Heart left ventricle (tissue), 16 donors: ENCODE measurements around the gene PRICKLE3. TPM values are rescaled to one million over a fixed set of nuclear protein-coding genes. Genes with fewer than 3 reads are reported as not detected.

ENCODE experiments used
- ATAC-seq, 4 donors: fragments of 200-7000 bp; cut with Tn5 transposase; one replicate each; pipeline ENCODE4 v1.9.1; 2020 to 2022; ENCODE audit warnings: moderate library complexity in 4 of 4, mild to moderate bottlenecking in 3 of 4, moderate number of reproducible peaks in 1 of 4
- DNase-seq, 5 donors: peaks; one replicate each; pipeline ENCODE4 v3.0.0-alpha.2; 2020
- H3K27ac ChIP-seq, 12 donors: fragments of 200-600 bp; sonication (generic) in 4 of 12; one replicate each; pipeline versions ENCODE4 v1.5.0 to v1.8.0; 2016 to 2022; ENCODE audit warnings: mild to moderate bottlenecking in 2 of 12
- H3K27me3 ChIP-seq, 9 donors: fragments of 200-600 bp; sonication (generic) in 2 of 9; one replicate each; pipeline versions ENCODE4 v1.5.1 to v1.8.0; 2016 to 2022; ENCODE audit warnings: mild to moderate bottlenecking in 3 of 9
- H3K36me3 ChIP-seq, 9 donors: fragments of 200-600 bp; sonication (generic) in 2 of 9; one replicate each; pipeline versions ENCODE4 v1.5.0 to v1.8.0; 2018 to 2022; ENCODE audit warnings: mild to moderate bottlenecking in 2 of 9
- H3K4me1 ChIP-seq, 12 donors: fragments of 200-600 bp; sonication (generic) in 4 of 12; one replicate each; pipeline versions ENCODE4 v1.5.0 to v1.8.0; 2016 to 2022; ENCODE audit warnings: mild to moderate bottlenecking in 3 of 12
- H3K4me3 ChIP-seq, 12 donors: fragments of 200-600 bp; sonication (generic) in 4 of 12; one replicate each; pipeline versions ENCODE4 v1.5.0 to v1.8.0; 2017 to 2022; ENCODE audit warnings: mild to moderate bottlenecking in 9 of 12, moderate library complexity in 4 of 12
- H3K9me3 ChIP-seq, 12 donors: fragments of 200-600 bp; sonication (generic) in 4 of 12; one replicate each; pipeline versions ENCODE4 v1.5.0 to v1.8.0; 2016 to 2022; ENCODE audit warnings: mild to moderate bottlenecking in 1 of 12
- CTCF ChIP-seq, 12 donors: fragments of 200-600 bp; sonication (generic) in 4 of 12; IDR thresholded peaks; one replicate each; pipeline versions ENCODE4 v1.5.0 to v1.8.0; 2018 to 2022; ENCODE audit warnings: antibody characterized with exemption in 12 of 12, mild to moderate bottlenecking in 5 of 12
- POLR2A ChIP-seq, 2 donors: fragments of 450-650 bp; IDR thresholded peaks; one replicate each; pipeline ENCODE4 v1.6.1; 2017; ENCODE audit warnings: antibody characterized with exemption in 2 of 2, mild to moderate bottlenecking in 2 of 2, moderate library complexity in 2 of 2
- WGBS, 4 donors: extraction: QIAGEN DNeasy Blood & Tissue Kit in 2 of 4; methylation state at CpG; one replicate each; pipeline versions ENCODE4 v1.1.5 to v1.1.7; 2013 to 2018; 5-methylcytosine and 5-hydroxymethylcytosine counted together
- intact Hi-C, 10 donors: fragments of 100-400 bp; cut with DNase I; formaldehyde crosslinking; loops; one replicate each; pipeline versions ENCODE4 v1.11.1 to v1.14.2; 2022
- polyA plus RNA-seq, 2 donors: library from polyadenylated mRNA; stranded (reverse); fragments of 200-250 nt; gene quantifications; one replicate each; pipeline ENCODE4 v1.2.3, GENCODE V29; 2013
- total RNA-seq, 9 donors: library from RNA; depleted of rRNA in 2 of 9; stranded (reverse); fragments of >200 nt in 2 of 9; fragmentation: NEBNext Ultra II Directional in 3 of 9; extraction: Animal tissue kit (Norgen Biotek cat#: 25700) in 3 of 9; gene quantifications; one replicate each; pipeline versions ENCODE4 v1.1.0 to v1.2.4, GENCODE V29; 2016 to 2023
- donor health status: ischemic (EF 13 %, LVEDD 7.1; RV severe dilation, severe dysfunction).
- donor health status: healthy with polysubstance abuse.
- donor health status: DM: no; HTN: yes; CAD: no.
- donor health status: DM: no; HTN: no; CAD: no.
- donor health status: ischemic (EF 25% LVEDD 6.9; RV normal size, moderate dysfunction).
- donor health status: ischemic (EF 25% LVEDD 5.7; RV mildly dilated, moderate dysfunction).
- donor health status: healthy.
- donor health status: DM: yes; HTN: yes; CAD: no.
- donor health status: ischemic (EF 35%, LVEDD 5.7; RV mildly dilated, moderate dysfunction).
- donor health status: nonischemic (EF 11% LVEDD 7.7; RV severe dilation, severe dysfunction).
- donor health status: DM: yes; HTN: yes; CAD: no.
- donor health status: PGD.
- donor health status: ischemic (EF 29% LVEDD 5.4; RV normal size, mild dysfunction).
- donor health status: nonischemic (EF 23%, LVEDD 6.1; RV moderate dilation, normal function).

The PRICKLE3 gene
- total and polyA plus RNA-seq, 11 donors, result 6.5 to 13.2 (median 9.3) TPM

- TF ChIP-seq CTCF (IDR thresholded peaks at IDR 0.05) (peak in 1 of 12 donors; percentile 8), POLR2A (IDR thresholded peaks at IDR 0.05) (peak in 1 of 2 donors; percentile 78)
- Histone ChIP-seq H3K27ac (peak within 1 kb of the TSS in 10 of 12 donors; percentile 52 to 76 (median 70)), H3K36me3 (no peaks in the 10 kb centered on the region), H3K4me3 (peak within 1 kb of the TSS in 11 of 12 donors; percentile 3 to 54 (median 46)), H3K9me3 (no peaks in the 10 kb centered on the region), H3K4me1 (peaks cover 0 to 11% (median 2%) of the 10 kb centered on the region in 12 donors), H3K27me3 (no peaks in the 10 kb centered on the region)
- intact Hi-C loops, result loop anchor here in 5 of 10 donors (5.0 to 10.0 kb wide), 4 partner anchors 65 to 725 kb away; partner anchors contain the start of genes FOXP3 (in 2 of the 5), PPP1R3F (in 2 of the 5) and CLCN5 (in 1 of the 5)
- ATAC-seq (peak; percentile 91 to 97 (median 96)), DNase-seq (peak; percentile 88 to 93 (median 90))
- WGBS, 4 donors, result 1 to 48% (median 16%) methylated on average over 37 to 61 of the region's 61 CpGs
Observed at GRCh38 chrX:49199906-49200771, 14.0 kb upstream of the PRICKLE3 start, which contains the start of gene SYP. SYP (minus strand) TSS chrX:49200193; CDS start chrX:49200186, 7 bp downstream.

- Histone ChIP-seq H3K27me3 (no peaks in the 10 kb centered on the region), H3K4me1 (peaks cover 0 to 11% (median 2%) of the 10 kb centered on the region in 12 donors), H3K4me3 (peak overlapping the region in 1 of 12 donors; percentile 49), H3K36me3 (no peaks in the 10 kb centered on the region), H3K27ac (no peak overlapping the region), H3K9me3 (no peaks in the 10 kb centered on the region)
- intact Hi-C loops, result loop anchor here in 4 of 10 donors (5.0 to 10.0 kb wide), 4 partner anchors 66 to 726 kb away; partner anchors contain the start of genes CLCN5 (in 1 of the 4), FOXP3 (in 1 of the 4) and PPP1R3F (in 1 of the 4)
- TF ChIP-seq CTCF (IDR thresholded peaks at IDR 0.05) (no peak), POLR2A (IDR thresholded peaks at IDR 0.05) (no peak)
- ATAC-seq (no peak), DNase-seq (no peak)
- WGBS, 4 donors, result 6 to 51% (median 26%) methylated on average over 11 of the region's 11 CpGs
Observed at GRCh38 chrX:49199315-49199595, 13.1 kb upstream of the PRICKLE3 start.

GRCh38 chrX:49198540-49199314 lies 12.6 kb upstream of the PRICKLE3 start:
- 9 to 46% (median 28%) methylated on average over 12 of the region's 12 CpGs for WGBS, 4 donors
- ATAC-seq, result no peak
- no peak overlapping the region for H3K4me3 ChIP-seq
- no peaks in the 10 kb centered on the region for H3K27me3 ChIP-seq
- no peaks in the 10 kb centered on the region for H3K9me3 ChIP-seq
- no peak overlapping the region for H3K27ac ChIP-seq
- peaks cover 0 to 11% (median 2%) of the 10 kb centered on the region in 12 donors for H3K4me1 ChIP-seq
- no peak for DNase-seq
- H3K36me3 ChIP-seq, result no peaks in the 10 kb centered on the region
- no peak for TF ChIP-seq CTCF (IDR thresholded peaks at IDR 0.05)
- no peak for TF ChIP-seq POLR2A (IDR thresholded peaks at IDR 0.05)
- intact Hi-C loops, result loop anchor here in 4 of 10 donors (5.0 to 10.0 kb wide), 4 partner anchors 66 to 726 kb away; partner anchors contain the start of genes CLCN5 (in 1 of the 4), FOXP3 (in 1 of the 4) and PPP1R3F (in 1 of the 4)
